CD4-positive, alpha-beta T cell treated with Interleukin-6 at 100 ng/mL for 8 hours (primary cell): ENCODE results near the gene ARFGEF3.

ENCODE experiments used
- DNase-seq: peaks from one replicate; pipeline ENCODE4 v3.0.0-alpha.2; 2020; ENCODE audit warnings: mixed read lengths, low spot score

Gene ARFGEF3

GRCh38 chr6:138307816-138308730 lies 146.3 kb downstream of the ARFGEF3 start:
- no peak for DNase-seq

GRCh38 chr6:138308731-138309110 lies 147.0 kb downstream of the ARFGEF3 start:
- DNase-seq: no peak

- DNase-seq: no peak
Measured at GRCh38 chr6:138309695-138310094, 148.0 kb downstream of the ARFGEF3 start.

GRCh38 chr6:138310294-138310693 lies 148.6 kb downstream of the ARFGEF3 start:
- no peak for DNase-seq

GRCh38 chr6:138310821-138311220 lies 149.1 kb downstream of the ARFGEF3 start:
- DNase-seq: no peak

GRCh38 chr6:138311268-138311667 lies 149.5 kb downstream of the ARFGEF3 start:
- no peak for DNase-seq

- DNase-seq: no peak
Measured at GRCh38 chr6:138318741-138319375, 157.1 kb downstream of the ARFGEF3 start.

- DNase-seq: no peak
Measured at GRCh38 chr6:138321934-138322333, 160.2 kb downstream of the ARFGEF3 start.

GRCh38 chr6:138323821-138324220 lies 162.1 kb downstream of the ARFGEF3 start:
- no peak for DNase-seq

- DNase-seq: no peak
Measured at GRCh38 chr6:138328210-138328609, 166.5 kb downstream of the ARFGEF3 start.

GRCh38 chr6:138330763-138331162 lies 169.0 kb downstream of the ARFGEF3 start:
- no peak for DNase-seq

- DNase-seq: no peak
Measured at GRCh38 chr6:138331444-138331843, 169.7 kb downstream of the ARFGEF3 start.

- DNase-seq: no peak
Measured at GRCh38 chr6:138331984-138332383, 170.2 kb downstream of the ARFGEF3 start.

- DNase-seq: no peak
Measured at GRCh38 chr6:138334000-138334399, 172.3 kb downstream of the ARFGEF3 start.

GRCh38 chr6:138334963-138335362 lies 173.2 kb downstream of the ARFGEF3 start:
- DNase-seq: no peak

- DNase-seq: no peak
Measured at GRCh38 chr6:138336221-138336620, 174.5 kb downstream of the ARFGEF3 start.

- DNase-seq: no peak
Measured at GRCh38 chr6:138337076-138337475, 175.3 kb downstream of the ARFGEF3 start.

- DNase-seq: no peak
Measured at GRCh38 chr6:138339024-138339423, 177.3 kb downstream of the ARFGEF3 start.

GRCh38 chr6:138341176-138341575 lies 179.4 kb downstream of the ARFGEF3 start:
- no peak for DNase-seq

GRCh38 chr6:138343112-138343511 lies 181.4 kb downstream of the ARFGEF3 start:
- DNase-seq: no peak

- DNase-seq: no peak
Measured at GRCh38 chr6:138345565-138346285, 184.0 kb downstream of the ARFGEF3 start.

GRCh38 chr6:138346302-138347195 lies 184.8 kb downstream of the ARFGEF3 start:
- no peak for DNase-seq
